HG02798 (cell line): ENCODE data around the gene TXN2.
"Not testable (repeated sequence)": the region's sequence is repeated elsewhere in the genome, so short reads cannot be mapped to it uniquely, and the experiment has no call there.

Experiments
- ATAC-seq: cut with Tn5 transposase; IDR thresholded peaks from one replicate; pipeline ENCODE4 v1.9.1; 2021; ENCODE audit warnings: mild to moderate bottlenecking; ENCODE audit not compliant: unreplicated experiment, poor library complexity

The TXN2 gene

DNA sequence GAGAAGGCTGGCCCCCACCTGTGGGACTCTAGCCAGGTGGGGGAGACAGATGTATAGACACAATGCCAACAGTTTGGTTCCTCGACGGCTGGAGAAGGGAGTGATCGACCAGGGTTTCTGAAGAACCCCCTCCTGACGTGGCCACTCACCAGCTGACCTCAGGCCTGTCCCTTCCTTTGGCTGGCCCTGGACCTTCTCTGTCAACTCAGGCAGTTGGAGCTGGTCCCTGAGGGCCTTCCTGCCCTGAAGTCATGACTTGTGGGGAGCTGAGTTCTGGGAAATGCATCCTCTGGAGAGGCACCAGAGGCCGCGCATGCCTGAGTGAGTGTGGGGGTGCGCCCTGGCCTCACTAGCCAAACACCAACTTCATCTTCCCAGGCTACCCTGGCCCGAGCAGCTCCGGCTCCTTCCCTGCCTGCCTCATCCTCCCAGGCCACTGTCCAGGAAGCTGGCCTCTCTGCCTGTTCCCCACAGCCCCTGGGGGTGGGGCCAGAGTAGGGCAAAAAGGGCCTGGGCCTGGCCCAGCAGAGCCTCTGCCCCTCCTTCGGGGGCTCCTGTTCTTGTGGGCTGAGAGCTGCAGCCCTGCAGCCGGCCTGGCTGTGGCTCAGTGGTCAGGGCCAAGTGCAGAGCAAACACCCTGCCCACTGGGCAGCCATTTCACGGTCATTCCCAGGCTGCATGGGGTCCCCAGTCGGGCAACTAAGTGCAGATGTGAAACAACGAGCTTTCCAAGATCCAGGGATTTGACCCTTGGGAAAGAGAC, 23.6 kb downstream of the TXN2 start:
- no peak for ATAC-seq

- no peak for ATAC-seq
Measured at GRCh38 chr22:36456464-36456845, 25.0 kb downstream of the TXN2 start.

GRCh38 chr22:36455571-36456463, 25.6 kb downstream of the TXN2 start:
- ATAC-seq, result no peak

GRCh38 chr22:36454916-36455570, 26.4 kb downstream of the TXN2 start:
- ATAC-seq, result peak; percentile 74

- ATAC-seq, result no peak
Measured at GRCh38 chr22:36453855-36454378, 27.5 kb downstream of the TXN2 start.

DNA sequence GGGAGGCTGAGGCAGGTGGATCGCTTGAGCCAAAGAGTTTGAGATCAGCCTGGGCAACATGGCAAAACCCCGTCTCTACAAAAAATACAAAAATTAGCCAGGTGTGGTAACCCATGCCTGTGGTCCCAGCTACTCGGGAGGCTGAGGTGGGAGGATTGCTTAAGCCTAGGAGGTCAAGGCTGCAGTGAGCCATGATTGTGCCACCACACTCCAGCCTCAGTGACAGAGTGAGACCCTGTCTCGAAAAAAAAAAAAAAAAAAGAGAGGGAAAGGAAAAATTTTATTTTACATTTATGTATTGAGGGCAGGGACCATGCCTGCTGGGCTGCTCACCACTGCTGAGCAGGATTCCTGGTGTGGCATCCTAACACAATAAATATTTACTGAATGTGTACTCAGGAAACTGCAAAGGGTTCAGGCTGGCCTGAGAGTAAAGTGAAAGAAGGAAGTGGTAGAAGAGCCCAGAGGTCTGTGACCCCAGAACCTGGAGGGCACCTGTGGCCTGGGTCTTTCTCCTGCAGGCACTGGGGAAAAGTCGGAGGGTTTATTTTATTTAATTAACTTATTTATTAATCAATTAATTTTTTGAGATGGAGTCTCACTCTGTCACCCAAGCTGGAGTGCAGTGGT, 28.3 kb downstream of the TXN2 start:
- not testable (repeated sequence) for ATAC-seq

DNA sequence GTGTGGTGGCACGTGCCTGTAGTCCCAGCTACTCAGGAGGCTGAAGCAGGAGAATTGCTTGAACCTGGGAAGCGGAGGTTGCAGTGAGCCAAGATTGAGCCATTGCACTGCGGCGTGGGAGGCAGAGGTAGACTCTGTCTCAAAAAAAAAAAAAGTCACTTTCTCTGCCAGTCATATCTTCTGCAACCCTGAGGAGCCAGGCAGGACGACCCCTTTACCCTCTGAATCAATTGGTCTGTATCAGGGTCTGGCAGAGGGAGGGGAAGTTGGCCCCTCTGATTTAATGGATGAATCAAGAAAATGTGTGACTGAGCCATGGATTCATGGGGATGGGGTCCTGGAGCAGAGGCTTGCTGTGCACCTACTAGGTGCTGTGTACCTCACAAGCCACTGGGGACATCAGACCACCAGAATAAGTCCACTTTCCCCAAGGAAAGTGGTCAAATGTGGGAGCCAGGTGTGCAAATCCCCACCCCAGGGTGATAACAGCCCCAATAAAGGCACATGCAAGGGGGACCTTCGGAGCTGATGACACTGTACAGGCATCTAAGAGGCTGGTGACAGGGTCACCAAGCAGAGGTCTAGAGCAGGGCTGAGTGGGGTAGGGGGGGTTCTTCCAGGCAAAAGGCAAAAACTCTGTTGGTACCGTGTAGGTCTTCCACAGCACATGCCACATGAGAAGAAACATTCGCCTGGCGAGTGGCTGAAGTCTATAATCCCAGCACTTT, 29.0 kb downstream of the TXN2 start:
- no peak for ATAC-seq

DNA sequence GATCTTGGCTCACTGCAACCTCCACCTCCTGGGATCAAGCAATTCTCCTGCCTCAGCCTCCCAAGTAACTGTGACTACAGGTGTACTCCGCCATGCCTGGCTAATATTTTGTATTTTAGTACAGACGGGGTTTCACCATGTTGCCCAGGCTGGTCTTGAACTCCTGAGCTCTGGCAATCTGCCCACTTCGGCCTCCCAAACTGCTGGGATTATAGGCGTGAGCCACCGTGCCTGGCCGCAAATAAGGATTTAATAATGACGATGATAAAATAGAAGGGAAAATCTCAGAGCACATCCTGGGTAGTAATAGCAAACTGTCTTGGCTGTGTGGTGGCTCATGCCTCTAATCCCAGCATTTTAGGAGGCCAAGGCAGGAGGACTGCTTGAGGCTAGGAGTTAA, 30.5 kb downstream of the TXN2 start:
- ATAC-seq, result not testable (repeated sequence)

- no peak for ATAC-seq
Measured at GRCh38 chr22:36449596-36450175, 31.8 kb downstream of the TXN2 start.

DNA sequence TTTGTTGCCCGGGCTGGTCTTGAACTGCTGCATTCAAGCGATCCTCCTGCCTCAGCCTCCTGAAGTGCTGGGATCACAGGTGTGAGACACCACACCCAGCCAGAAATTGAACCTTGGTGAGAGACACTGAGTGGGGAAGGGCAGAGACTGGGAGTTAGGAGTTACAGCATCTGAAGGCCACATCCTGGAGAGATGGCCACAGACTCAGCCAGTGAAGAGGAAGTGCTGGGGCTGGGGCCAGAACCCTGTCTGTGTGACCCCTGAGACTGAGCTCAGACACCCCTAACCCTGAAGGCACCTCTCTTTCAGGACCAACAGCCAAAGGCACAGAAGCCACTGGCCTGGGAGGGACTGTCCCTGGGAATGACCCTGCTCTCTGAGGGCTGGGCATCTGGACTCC, 33.8 kb downstream of the TXN2 start:
- ATAC-seq, result no peak

- no peak for ATAC-seq
Measured at GRCh38 chr22:36445158-36445668, 36.2 kb downstream of the TXN2 start.

GRCh38 chr22:36443198-36443770, 38.2 kb downstream of the TXN2 start:
- ATAC-seq, result no peak

- no peak for ATAC-seq
Measured at GRCh38 chr22:36442506-36443197, 38.8 kb downstream of the TXN2 start.

GRCh38 chr22:36440429-36441002, 40.9 kb downstream of the TXN2 start:
- no peak for ATAC-seq

- no peak for ATAC-seq
Measured at GRCh38 chr22:36439481-36440271, 41.8 kb downstream of the TXN2 start.

GRCh38 chr22:36435516-36436415, 45.7 kb downstream of the TXN2 start:
- ATAC-seq, result no peak
